IMR-90 (cell line): ENCODE results near the gene CAPS. TPM values are rescaled to one million over a fixed set of nuclear protein-coding genes. Genes with fewer than 3 reads are reported as not detected.

Experiments used
- ATAC-seq: fragments of 200-7000 bp; cut with Tn5 transposase; 2 replicates; pipeline ENCODE4 v1.9.1; 2020; ENCODE audit warnings: low read depth, mild to moderate bottlenecking, moderate library complexity
- BruUV-seq: library from RNA; stranded (reverse); fragments of 400-500 nt; replicated peaks from 2 replicates; lab custom pipeline; 2021; lab: Mats Ljungman, UMichigan
- CTCF ChIA-PET: fragments of 300-600 bp; formaldehyde crosslinking; extraction: SDS; loops from one replicate; lab custom pipeline; 2021; ENCODE audit warnings: antibody characterized with exemption; lab: Yijun Ruan, JAX
- POLR2A ChIA-PET: fragments of 300-600 bp; sonication (Branson Sonifier 250); formaldehyde crosslinking; loops from one replicate; lab custom pipeline; 2022; ENCODE audit warnings: antibody characterized with exemption; ENCODE audit not compliant: unreplicated experiment; lab: Charles Lee
- DNase-seq: peaks from one replicate; pipeline ENCODE4 v3.0.0; 2013
- H2AFZ ChIP-seq: replicated peaks from 2 replicates; pipeline ENCODE3; 2013; ENCODE audit warnings: low read length, mild to moderate bottlenecking; ENCODE audit not compliant: poor library complexity
- H2AK5ac ChIP-seq: 2 replicates; pipeline ENCODE4 v1.6.1; 2013; ENCODE audit warnings: low read depth, low read length, inconsistent platforms
- H2AK9ac ChIP-seq: replicated peaks from 2 replicates; pipeline ENCODE3; 2013; ENCODE audit warnings: mild to moderate bottlenecking, low read depth, low read length, moderate library complexity; ENCODE audit not compliant: poor library complexity
- H2BK120ac ChIP-seq: 2 replicates; pipeline ENCODE4 v1.6.1; 2013; ENCODE audit warnings: low read depth, low read length, inconsistent platforms
- H2BK15ac ChIP-seq: 3 replicates; pipeline ENCODE4 v1.6.1; 2013; ENCODE audit warnings: low read depth, low read length, inconsistent platforms
- H2BK20ac ChIP-seq: 2 replicates; pipeline ENCODE4 v1.6.1; 2013; ENCODE audit warnings: low read depth, mild to moderate bottlenecking, inconsistent platforms, low read length, moderate library complexity
- H2BK5ac ChIP-seq: 2 replicates; pipeline ENCODE4 v1.6.1; 2013; ENCODE audit warnings: mild to moderate bottlenecking, low read depth, low read length, inconsistent platforms; ENCODE audit not compliant: poor library complexity, severe bottlenecking
- H3K14ac ChIP-seq: replicated peaks from 2 replicates; pipeline ENCODE4 v1.6.1; 2013; ENCODE audit warnings: low read depth, low read length, inconsistent platforms
- H3K18ac ChIP-seq: 2 replicates; pipeline ENCODE4 v1.6.1; 2013; ENCODE audit warnings: low read depth, low read length, control low read depth
- H3K23ac ChIP-seq: 2 replicates; pipeline ENCODE4 v1.6.1; 2013; ENCODE audit warnings: low read depth, low read length, inconsistent platforms
- H3K27ac ChIP-seq: 2 replicates; pipeline ENCODE4 v1.5.1; 2013; ENCODE audit warnings: mild to moderate bottlenecking, control low read depth, low read length; ENCODE audit not compliant: insufficient read depth
- H3K27me3 ChIP-seq: 2 replicates; pipeline ENCODE4 v1.6.1; 2013; ENCODE audit warnings: low read length; ENCODE audit not compliant: control insufficient read depth, insufficient read depth
- H3K36me3 ChIP-seq: 2 replicates; pipeline ENCODE4 v1.6.1; 2013; ENCODE audit warnings: low read length, mixed read lengths; ENCODE audit not compliant: control insufficient read depth, insufficient read depth
- H3K4ac ChIP-seq: 2 replicates; pipeline ENCODE4 v1.6.1; 2013; ENCODE audit warnings: low read depth, low read length, inconsistent platforms
- H3K4me1 ChIP-seq: 2 replicates; pipeline ENCODE4 v1.6.1; 2013; ENCODE audit warnings: low read length, mixed read lengths; ENCODE audit not compliant: control insufficient read depth, insufficient read depth
- H3K4me2 ChIP-seq: 2 replicates; pipeline ENCODE4 v1.6.1; 2013; ENCODE audit warnings: low read depth, mild to moderate bottlenecking, control low read depth, low read length, moderate library complexity
- H3K4me3 ChIP-seq: 2 replicates; pipeline ENCODE4 v1.5.1; 2013; ENCODE audit warnings: low read depth, mild to moderate bottlenecking, control low read depth, low read length, moderate library complexity; ENCODE audit not compliant: insufficient read depth
- H3K56ac ChIP-seq: 2 replicates; pipeline ENCODE4 v1.6.1; 2013; ENCODE audit warnings: low read length, inconsistent platforms; ENCODE audit not compliant: insufficient read depth; ENCODE audit errors: extremely low read depth
- H3K79me1 ChIP-seq, 2 experiments: 2 replicates each; pipeline ENCODE4 v1.6.1; 2013; ENCODE audit warnings: low read length in 2 of 2, inconsistent platforms in 1 of 2, low read depth in 1 of 2
- H3K9ac ChIP-seq: 2 replicates; pipeline ENCODE4 v1.6.1; 2013; ENCODE audit warnings: low read depth, low read length, control low read depth
- H3K9me1 ChIP-seq: 2 replicates; pipeline ENCODE4 v1.6.1; 2013; ENCODE audit warnings: low read length, inconsistent platforms; ENCODE audit not compliant: insufficient read depth
- H3K9me3 ChIP-seq: 2 replicates; pipeline ENCODE4 v1.6.1; 2013; ENCODE audit warnings: low read length; ENCODE audit not compliant: control insufficient read depth, insufficient read depth
- H4K20me1 ChIP-seq: 2 replicates; pipeline ENCODE4 v1.6.1; 2013; ENCODE audit warnings: low read length, inconsistent platforms; ENCODE audit not compliant: insufficient read depth
- H4K5ac ChIP-seq: 2 replicates; pipeline ENCODE4 v1.6.1; 2013; ENCODE audit warnings: mild to moderate bottlenecking, low read depth, low read length, control low read depth
- H4K8ac ChIP-seq, 2 experiments: 2 replicates each; pipeline ENCODE4 v1.6.1; 2013; ENCODE audit warnings: low read depth in 2 of 2, low read length in 2 of 2, control low read depth in 1 of 2, inconsistent platforms in 1 of 2
- H4K91ac ChIP-seq: 2 replicates; pipeline ENCODE4 v1.6.1; 2013; ENCODE audit warnings: low read depth, low read length, inconsistent platforms; ENCODE audit not compliant: insufficient read depth
- POLR2A ChIP-seq: IDR thresholded peaks from 2 replicates; pipeline ENCODE4 v1.6.1; 2012; ENCODE audit warnings: mild to moderate bottlenecking, low read depth, low read length
- WGBS, 2 experiments: methylation state at CpG; one replicate each; pipeline versions ENCODE4 v1.1.5 to v1.1.7; 2013; ENCODE audit warnings: missing lambda C conversion rate in 2 of 2; ENCODE audit not compliant: insufficient read length in 1 of 2; ENCODE audit errors: extremely low coverage in 2 of 2; 5-methylcytosine and 5-hydroxymethylcytosine counted together
- dilution Hi-C: fragments of 300-500 bp; cut with HindIII; formaldehyde crosslinking; loops from one replicate; pipeline ENCODE4 v1.14.3; 2018; ENCODE audit warnings: low sequenced_read_pairs; ENCODE audit not compliant: unreplicated experiment
- in situ Hi-C: fragments of 300-500 bp; cut with MboI; formaldehyde crosslinking; loops from 3 replicates; pipeline ENCODE4 v1.14.3; 2019; ENCODE audit warnings: low sequenced_read_pairs, inconsistent platforms, mixed read lengths
- intact Hi-C: fragments of 100-400 bp; cut with micrococcal nuclease; formaldehyde crosslinking; loops from 2 replicates; pipeline ENCODE4 v1.10.0; 2022
- polyA plus RNA-seq, 3 experiments: library from polyadenylated mRNA; depleted of rRNA; stranded (reverse); fragments of >200 nt; gene quantifications; 2 replicates each; pipeline ENCODE4 v1.2.3, GENCODE V29; 2012; ENCODE audit warnings: low replicate concordance in 1 of 3
- total RNA-seq: library from RNA; depleted of rRNA; stranded (reverse); fragments of >200 nt; gene quantifications from 2 replicates; pipeline ENCODE4 v1.2.3, GENCODE V29; 2012

Gene CAPS
- total and polyA plus RNA-seq, 2 of the 4 experiments (the other 2 are of a cell fraction), result 0.54 to 4.9 TPM

- Histone ChIP-seq H4K8ac (no peak overlapping the region), H3K4me3 (no peak overlapping the region), H4K91ac (no peak overlapping the region), H4K5ac (no peak overlapping the region), H3K27ac (no peak overlapping the region), H3K4me2 (no peak overlapping the region), H4K20me1 (no peaks in the 10 kb centered on the region), H3K9me3 (no peaks in the 10 kb centered on the region), H3K18ac (no peak overlapping the region), H3K56ac (no peak overlapping the region), H3K36me3 (no peaks in the 10 kb centered on the region), H2BK20ac (no peak overlapping the region), H3K27me3 (peaks cover 4% of the 10 kb centered on the region), H2AK5ac (no peak overlapping the region), H3K4ac (no peak overlapping the region), H3K9me1 (peaks cover 5% of the 10 kb centered on the region; the same call in 1 of the 2 replicates), H3K4me1 (peaks cover 16% of the 10 kb centered on the region), H2BK5ac (no peak overlapping the region), H2AK9ac (no peak overlapping the region), H2BK120ac (no peak overlapping the region), H3K23ac (no peak overlapping the region), H3K79me1 (no peaks in the 10 kb centered on the region), H3K14ac (no peak overlapping the region), H3K9ac (no peak overlapping the region), H2BK15ac (no peak overlapping the region), H2AFZ (no peak overlapping the region)
- ChIA-PET POLR2A (no interaction called here), CTCF (interaction anchor here (1.3 kb wide), 1 partner anchor 73 kb away, joined by 7 read pairs; the partner anchor contains the start of gene NRTN)
- dilution Hi-C loops, result no loop called here
- no peak for TF ChIP-seq POLR2A
- DNase-seq, result no peak
- in situ Hi-C loops, result no loop called here
- no TSS peak for BruUV-seq
- 90% methylated on average over 2 of the region's 8 CpGs; no CpG with 5 or more reads in 1 of the 2 experiments for WGBS, 2 experiments
- ATAC-seq, result no peak
- intact Hi-C loops, result no loop called here
Measured at GRCh38 chr19:5877427-5877826, 36.6 kb upstream of the CAPS start.
